ENCODE measurements around the gene CNN2. TPM values are rescaled to one million over a fixed set of nuclear protein-coding genes. Genes with fewer than 3 reads are reported as not detected.

The CNN2 gene
- total and polyA plus RNA-seq, 2 of the 4 experiments (the other 2 are of a cell fraction), result 272 to 395 TPM

DNA sequence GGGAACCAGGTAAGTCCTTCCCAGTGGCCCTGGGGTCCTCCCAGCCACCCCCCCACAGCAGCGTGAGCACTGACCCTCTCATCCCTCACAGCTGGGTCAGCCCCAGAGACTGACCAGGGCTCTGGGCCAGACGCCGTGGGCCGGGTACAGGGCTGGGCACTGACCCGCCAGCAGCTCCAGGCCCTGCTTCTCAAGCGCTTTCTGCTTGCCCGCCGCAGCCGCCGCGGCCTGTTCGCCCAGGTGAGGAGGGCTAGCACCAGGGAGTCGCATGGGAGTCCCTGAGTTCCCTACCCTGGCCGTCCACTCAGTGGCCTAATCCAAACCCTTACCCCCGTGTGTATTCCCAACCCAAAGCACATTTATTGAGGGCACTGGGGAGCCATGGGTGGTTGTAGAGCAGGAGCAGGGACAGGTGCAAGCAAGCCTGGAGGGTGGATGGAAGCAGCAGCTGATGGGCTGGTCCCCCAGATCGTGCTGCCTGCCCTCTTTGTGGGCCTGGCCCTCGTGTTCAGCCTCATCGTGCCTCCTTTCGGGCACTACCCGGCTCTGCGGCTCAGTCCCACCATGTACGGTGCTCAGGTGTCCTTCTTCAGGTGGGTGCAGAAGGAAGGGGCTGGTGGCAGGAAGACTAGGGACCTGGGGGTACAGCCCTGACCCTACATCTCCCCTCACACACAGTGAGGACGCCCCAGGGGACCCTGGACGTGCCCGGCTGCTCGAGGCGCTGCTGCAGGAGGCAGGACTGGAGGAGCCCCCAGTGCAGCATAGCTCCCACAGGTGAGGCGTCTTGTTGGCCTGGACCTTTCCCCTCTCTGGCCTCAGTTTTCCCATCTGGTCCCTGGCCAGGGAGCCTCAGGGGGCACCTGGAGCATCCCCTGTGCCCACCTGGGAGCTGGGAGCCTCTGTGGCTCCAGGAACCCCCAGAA is 28.0 kb downstream of the CNN2 start:
- ChIA-PET CTCF (interaction anchor here (0.8 to 1.2 kb wide), 2 partner anchors 11 kb away, joined by 3 read pairs; no protein-coding TSS in a partner anchor), POLR2A (ENCODE audit: unreplicated experiment) (no interaction called here)
- H2AFZ ChIP-seq (replicated peaks; ENCODE audit: low read length, poor library complexity), result peak overlapping the region; percentile 63
- H3K36me3 ChIP-seq (ENCODE audit: control insufficient read depth, insufficient read depth, low read length), result peaks cover 1% of the 10 kb centered on the region; the same call in 1 of the 2 replicates
- H2BK15ac ChIP-seq (ENCODE audit: low read depth, low read length), result no peak overlapping the region
- H3K56ac ChIP-seq (ENCODE audit: extremely low read depth, insufficient read depth, low read length), result no peak overlapping the region
- DNase-seq, result no peak
- H3K9ac ChIP-seq (ENCODE audit: low read depth, low read length), result no peak overlapping the region
- no peak overlapping the region for H2BK5ac ChIP-seq (ENCODE audit: low read depth, low read length, poor library complexity, severe bottlenecking)
- H2BK20ac ChIP-seq (ENCODE audit: low read depth, low read length), result no peak overlapping the region
- in situ Hi-C loops (cut with MboI; ENCODE audit: low sequenced_read_pairs), result no loop called here
- no peak overlapping the region for H3K18ac ChIP-seq (ENCODE audit: low read depth, low read length)
- no peaks in the 10 kb centered on the region for H3K9me1 ChIP-seq (ENCODE audit: insufficient read depth, low read length)
- ATAC-seq (ENCODE audit: low read depth), result no peak
- H2AK9ac ChIP-seq (replicated peaks; ENCODE audit: low read depth, low read length, poor library complexity), result no peak overlapping the region
- no peak overlapping the region for H3K14ac ChIP-seq (replicated peaks; ENCODE audit: low read depth, low read length)
- H4K91ac ChIP-seq (ENCODE audit: insufficient read depth, low read depth, low read length), result no peak overlapping the region
- no peak overlapping the region for H3K4ac ChIP-seq (ENCODE audit: low read depth, low read length)
- no TSS peak for BruUV-seq (replicated peaks)
- no peaks in the 10 kb centered on the region for H3K27me3 ChIP-seq (ENCODE audit: control insufficient read depth, insufficient read depth, low read length)
- intact Hi-C loops (cut with micrococcal nuclease), result no loop called here
- no peak overlapping the region for H2AK5ac ChIP-seq (ENCODE audit: low read depth, low read length)
- H2BK120ac ChIP-seq (ENCODE audit: low read depth, low read length), result no peak overlapping the region
- no peaks in the 10 kb centered on the region for H3K4me1 ChIP-seq (ENCODE audit: control insufficient read depth, insufficient read depth, low read length)
- TF ChIP-seq RFX5 (IDR thresholded peaks at IDR 0.05; ENCODE audit: low read depth, low read length), result no peak
- no peak for TF ChIP-seq MAZ (IDR thresholded peaks at IDR 0.05; ENCODE audit: borderline replicate concordance, low read depth, low read length)
- TF ChIP-seq, protein P1, sequence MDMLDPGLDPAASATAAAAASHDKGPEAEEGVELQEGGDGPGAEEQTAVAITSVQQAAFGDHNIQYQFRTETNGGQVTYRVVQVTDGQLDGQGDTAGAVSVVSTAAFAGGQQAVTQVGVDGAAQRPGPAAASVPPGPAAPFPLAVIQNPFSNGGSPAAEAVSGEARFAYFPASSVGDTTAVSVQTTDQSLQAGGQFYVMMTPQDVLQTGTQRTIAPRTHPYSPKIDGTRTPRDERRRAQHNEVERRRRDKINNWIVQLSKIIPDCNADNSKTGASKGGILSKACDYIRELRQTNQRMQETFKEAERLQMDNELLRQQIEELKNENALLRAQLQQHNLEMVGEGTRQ (IDR thresholded peaks at IDR 0.05; ENCODE audit: low read depth, low read length), result no peak
- TF ChIP-seq RAD21 (IDR thresholded peaks at IDR 0.05; ENCODE audit: low read length), result no peak
- TF ChIP-seq RCOR1 (IDR thresholded peaks at IDR 0.05; ENCODE audit: insufficient replicate concordance, low read length), result no peak
- no peak for TF ChIP-seq MAFK (IDR thresholded peaks at IDR 0.05; ENCODE audit: low read depth, low read length)
- no peak for TF ChIP-seq CTCF (conservative IDR thresholded peaks at IDR 0.05; ENCODE audit: low read depth, low read length)
- H4K20me1 ChIP-seq (ENCODE audit: insufficient read depth, low read length), result no peaks in the 10 kb centered on the region
- H3K4me3 ChIP-seq (ENCODE audit: insufficient read depth, low read depth, low read length), result no peak overlapping the region
- no peaks in the 10 kb centered on the region for H3K79me1 ChIP-seq (ENCODE audit: low read depth in 1 of 2, low read length in 2 of 2)
- H3K9me3 ChIP-seq (ENCODE audit: control insufficient read depth, insufficient read depth, low read length), result peaks cover 42% of the 10 kb centered on the region
- WGBS, 2 experiments (ENCODE audit: extremely low coverage in 2 of 2, insufficient read length in 1 of 2), result 94% methylated on average over 7 of the region's 28 CpGs; no CpG with 5 or more reads in 1 of the 2 experiments
- dilution Hi-C loops (cut with HindIII; ENCODE audit: low sequenced_read_pairs, unreplicated experiment), result no loop called here
- no peak overlapping the region for H3K4me2 ChIP-seq (ENCODE audit: low read depth, low read length)
- H3K27ac ChIP-seq (ENCODE audit: insufficient read depth, low read length), result no peak overlapping the region
- no peak overlapping the region for H4K8ac ChIP-seq (ENCODE audit: low read depth in 2 of 2, low read length in 2 of 2)
- H3K23ac ChIP-seq (ENCODE audit: low read depth, low read length), result no peak overlapping the region
- H4K5ac ChIP-seq (ENCODE audit: low read depth, low read length), result no peak overlapping the region
